Measurements from ENCODE around the gene MIOX.

Gene MIOX

DNA sequence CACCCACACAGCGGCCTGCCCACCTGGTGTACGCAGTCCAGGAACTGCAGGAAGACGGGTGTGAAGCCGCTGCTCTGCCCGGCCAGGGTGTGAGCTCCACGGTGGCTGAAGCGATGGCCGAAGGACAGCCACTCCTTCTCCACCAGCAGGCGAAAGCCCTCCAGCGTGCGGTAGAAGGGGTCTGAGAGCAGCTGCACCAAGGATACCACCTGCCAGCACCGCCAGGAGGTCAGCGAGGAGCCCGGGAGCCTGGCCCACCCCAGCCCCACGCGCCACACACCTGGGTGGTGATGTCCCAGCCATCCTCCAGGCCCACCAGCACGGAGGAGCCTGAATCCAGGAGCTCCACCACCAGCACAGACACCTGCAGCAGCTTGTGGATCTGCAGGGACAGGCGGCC is 31.5 kb upstream of the MIOX start:
- DNase-seq = no peak

DNA sequence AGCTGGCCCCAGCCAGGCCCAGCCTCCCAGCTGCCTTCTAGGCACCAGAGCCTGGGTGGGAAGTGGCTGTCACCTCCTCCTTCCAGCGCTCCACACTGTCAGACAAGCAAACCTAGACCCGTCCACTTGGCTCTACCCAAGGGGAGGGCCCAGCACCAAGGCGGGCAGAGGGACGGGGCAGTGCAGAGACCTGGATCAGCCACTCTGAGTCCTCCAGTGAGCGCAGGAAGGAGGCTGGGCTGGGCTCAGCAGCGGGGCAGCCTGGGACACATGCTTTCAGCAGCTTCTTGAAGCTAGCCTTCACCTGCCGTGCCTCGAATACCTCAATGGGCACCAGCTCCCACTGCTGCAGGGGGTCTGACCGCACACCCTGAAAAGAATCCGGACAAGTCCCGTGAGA is 30.6 kb upstream of the MIOX start:
- no peak for DNase-seq

DNA sequence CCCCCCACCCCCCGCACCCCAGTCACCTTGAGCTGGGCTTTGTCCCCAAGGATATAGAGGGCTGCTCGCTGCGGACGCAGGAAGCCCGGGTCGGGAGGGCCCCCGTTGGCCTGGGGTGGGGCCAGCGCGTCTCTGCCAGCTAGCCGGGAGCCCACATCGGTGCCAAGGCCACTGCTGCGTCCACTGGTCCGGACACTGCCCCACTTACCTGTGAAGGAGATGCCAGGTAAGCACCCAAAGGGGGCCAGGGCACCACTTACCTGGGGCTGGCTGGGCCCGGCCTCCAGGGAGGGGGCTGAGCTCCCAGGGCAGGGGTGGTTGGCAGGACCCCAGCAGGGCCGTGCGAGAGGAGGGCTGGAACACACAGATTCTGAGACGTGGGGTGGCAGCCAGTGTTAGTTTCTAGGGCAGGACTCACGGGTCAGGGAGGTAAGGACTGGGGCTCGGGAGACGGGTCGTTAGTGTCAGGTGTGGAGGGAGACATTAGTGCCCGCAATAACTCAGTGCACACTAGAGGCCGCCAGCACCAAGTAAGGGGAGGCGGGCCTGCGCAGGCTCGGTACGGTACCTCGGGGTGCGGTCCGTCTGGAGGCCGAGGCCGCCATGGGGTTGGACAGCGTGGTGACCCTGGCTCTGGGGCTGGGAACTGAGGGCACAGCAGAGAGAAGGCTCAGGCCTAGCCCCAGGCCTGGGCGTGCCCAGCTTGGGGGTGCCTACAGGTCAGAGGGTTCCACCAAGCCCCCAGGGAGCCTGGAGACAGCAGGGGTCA is 30.0 kb upstream of the MIOX start:
- no peak for DNase-seq

DNA sequence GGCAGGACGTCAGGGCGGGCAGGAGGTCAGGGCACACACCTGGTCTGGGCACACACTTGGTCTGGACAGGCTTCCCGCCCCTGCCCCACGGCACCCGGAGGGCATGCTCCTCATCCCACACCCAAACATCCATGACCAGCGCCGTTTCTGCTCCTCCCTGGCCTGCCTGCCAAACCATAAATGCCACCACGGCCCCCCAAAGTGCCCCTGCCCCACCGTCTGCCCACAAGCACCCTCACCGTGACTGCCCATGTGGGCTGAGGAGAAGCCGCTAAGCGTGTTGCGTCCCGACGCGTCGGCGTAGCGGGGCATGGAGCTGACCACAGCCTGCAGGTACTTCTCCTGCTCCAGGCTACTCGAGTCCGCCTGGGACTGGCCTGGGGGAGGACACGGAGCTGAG is 27.6 kb upstream of the MIOX start:
- no peak for DNase-seq

DNA sequence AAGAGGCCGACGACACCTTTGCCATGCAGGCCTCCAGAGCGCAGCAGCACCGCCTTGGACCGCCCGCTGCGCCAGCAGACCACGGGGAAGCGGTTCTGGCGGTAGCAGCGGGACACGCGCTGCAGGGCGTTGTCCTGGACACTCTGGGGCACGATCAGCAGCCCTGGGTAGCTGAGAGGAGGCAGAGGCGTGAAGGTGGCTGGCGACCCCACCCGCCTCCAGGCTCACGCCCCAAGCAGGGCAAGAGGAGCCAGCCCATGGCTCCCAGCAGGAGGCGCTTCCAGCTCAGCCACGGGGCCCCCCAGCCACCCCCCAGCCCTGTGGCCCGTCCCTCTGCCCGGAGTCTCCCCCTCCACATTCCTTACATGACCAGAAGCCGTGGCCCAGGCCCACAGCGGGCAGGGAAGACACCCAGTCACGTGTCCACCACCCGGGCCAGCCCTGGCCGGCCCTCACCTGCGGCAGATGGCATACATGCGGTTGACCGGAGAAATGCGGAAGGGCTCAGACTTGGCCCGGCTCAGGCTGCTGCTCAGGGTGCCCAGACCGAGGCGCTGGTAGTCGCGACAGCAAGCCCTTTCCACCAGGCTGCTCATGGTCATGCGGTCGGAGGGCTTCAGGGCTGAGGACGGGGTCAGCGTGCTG is 27.0 kb upstream of the MIOX start:
- DNase-seq = no peak

DNA sequence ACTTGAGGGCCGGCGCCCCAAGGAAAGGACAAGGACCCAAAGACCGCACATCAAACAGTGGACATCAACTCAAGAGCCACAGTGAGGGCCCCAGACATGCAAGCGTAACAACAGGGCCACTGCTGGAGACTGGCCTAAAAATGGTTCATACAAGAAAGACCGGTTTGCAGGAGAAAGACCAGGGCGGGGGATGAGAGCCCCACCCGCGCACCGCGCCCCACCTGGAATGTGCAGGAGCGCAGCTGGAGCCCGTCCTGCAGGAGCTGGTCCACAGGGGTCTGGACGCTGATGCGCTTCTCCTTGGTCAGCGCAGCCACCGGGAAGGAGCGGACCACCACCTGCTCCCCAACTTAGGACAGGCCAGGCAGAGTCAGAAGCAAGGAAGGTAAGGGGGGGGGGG is 25.7 kb upstream of the MIOX start:
- no peak for DNase-seq

DNA sequence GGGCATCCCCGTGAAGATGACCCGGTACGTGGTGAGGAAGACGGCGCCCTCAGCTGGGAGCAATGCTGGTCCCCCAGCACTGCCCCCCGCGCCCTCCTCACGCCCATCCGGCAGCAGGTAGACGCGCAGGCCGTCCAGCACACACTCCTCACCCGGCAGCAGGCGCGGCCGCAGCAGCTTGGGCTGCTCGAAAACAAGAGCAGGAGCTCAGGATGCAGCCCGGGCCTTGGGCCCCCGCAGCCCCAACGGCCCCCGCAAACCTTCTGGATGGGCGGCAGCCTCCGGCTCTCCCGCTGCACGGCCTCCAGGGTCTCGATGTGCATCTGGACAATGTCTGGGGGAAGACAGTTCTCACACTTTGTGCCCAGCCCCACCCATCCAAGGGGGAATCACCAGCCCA is 25.1 kb upstream of the MIOX start:
- DNase-seq = no peak

DNA sequence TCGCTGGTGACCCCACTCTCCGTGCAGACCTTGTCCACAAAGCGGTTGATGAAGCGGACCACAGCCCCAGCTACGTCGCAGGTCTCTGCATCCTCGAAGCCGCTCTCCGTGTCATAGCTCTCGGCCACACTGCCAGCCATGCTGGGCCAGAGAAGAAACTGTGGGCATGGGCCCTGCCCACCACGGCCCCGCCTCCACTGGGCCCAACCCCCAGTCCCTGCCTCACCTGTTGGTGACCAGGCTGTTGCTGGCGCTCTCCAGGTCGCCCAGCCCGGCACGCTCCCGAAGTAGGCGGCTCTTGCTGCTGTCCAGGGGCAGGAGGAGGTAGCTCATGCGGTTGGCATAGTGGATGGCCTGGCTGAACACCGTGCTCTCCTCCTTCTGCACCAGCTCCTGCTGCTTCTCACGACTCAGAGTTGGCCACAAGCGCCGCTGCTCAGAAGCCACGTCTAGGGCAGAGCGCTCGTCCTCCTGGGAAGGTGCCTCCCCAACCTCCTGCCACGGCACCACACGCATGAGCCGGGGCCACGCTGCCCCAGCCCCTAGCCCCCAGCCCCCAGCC is 24.6 kb upstream of the MIOX start:
- DNase-seq = no peak

DNA sequence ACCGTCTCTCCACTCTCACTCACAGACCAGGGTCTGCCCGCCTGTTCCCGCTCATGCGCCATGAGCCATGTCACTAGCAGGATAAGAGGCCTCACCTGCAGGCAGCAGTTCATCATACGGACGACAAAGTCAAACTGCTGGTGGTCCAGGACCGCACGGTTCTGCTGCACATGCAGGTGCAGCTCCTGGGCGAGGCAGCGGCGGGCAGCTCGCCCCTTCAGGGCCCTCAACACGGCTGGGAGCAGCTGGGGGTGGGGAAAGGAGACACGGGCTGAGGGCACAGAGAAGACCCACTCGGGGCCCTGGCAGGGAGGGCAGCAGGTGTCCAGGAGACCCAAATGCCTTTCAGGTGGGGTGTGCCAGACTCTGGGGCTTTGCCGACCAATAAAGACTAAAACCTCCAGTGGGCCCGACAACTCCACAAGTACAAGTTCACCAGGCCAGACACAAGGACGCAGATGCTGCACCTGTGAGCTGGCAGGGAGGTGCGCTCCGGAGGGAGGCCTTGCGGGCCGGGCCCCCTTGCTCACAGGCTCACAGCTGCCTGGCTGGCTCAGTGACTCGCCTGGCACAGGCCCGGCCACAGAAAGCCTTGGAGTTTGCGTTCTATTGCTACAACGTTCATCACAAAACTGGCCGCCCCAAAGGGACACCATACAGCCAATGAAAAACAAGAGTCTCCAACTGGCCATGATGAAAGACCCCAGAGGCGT is 23.3 kb upstream of the MIOX start:
- no peak for DNase-seq

DNA sequence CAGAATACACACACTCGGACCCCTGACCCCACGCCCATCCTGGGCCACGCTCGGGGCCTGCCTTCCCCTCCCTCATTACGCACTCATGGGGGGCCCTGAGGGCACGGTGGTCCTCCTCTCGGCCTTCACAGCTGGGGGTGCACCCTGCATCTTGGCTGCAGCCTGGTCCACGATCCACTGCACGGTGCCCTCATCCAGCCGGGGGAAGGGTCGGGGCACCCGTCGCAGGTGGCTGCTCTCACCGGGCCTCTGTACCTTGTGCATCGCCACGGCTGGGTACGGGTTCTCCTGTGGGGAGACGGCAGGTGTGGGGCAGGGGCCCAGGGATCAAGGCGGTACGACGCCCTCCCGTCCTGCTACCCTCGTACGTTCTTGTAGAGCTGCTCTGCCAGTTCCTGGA is 22.2 kb upstream of the MIOX start:
- no peak for DNase-seq

DNA sequence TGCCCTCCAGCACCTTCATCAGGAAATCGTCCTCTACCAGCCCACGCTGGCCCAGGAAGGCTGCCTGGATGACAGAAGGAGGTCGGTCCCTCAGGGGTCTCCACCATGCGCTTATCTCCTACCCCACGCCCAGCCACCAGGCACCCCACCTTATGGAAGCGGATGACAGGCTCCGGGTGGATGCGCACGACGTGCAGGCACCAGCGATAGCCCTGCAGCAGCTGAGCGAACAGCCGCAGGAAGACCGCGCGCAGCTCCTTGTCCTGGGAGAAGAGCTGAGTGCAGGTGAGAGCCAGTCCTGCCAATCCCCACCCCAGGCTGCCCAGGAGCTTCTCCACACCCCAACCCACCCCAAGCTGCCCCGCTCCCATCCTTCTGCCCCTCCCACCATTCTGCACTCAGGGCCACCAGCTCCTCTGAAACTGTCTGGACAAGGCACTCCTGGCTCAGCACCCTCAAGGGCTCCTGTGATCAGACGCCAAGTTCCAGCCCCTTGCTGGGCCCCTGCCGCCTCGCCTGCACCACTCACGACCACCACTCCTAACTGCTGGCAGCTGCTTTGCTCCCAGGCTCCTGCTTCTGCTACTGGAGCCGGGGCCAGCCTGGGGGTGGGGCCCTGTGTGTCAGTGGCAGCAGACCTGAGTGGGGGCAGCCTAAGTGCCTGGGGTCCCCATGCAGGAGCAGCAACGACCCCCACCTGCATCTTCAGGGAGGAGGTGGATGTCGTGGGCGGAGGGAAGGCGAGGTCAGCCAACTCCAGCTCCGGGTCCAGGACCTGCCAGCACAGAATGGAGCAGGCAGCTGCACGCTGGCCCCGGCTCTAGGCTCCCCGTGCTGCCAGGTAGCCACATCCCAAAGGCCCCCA is 21.4 kb upstream of the MIOX start:
- no peak for DNase-seq

DNA sequence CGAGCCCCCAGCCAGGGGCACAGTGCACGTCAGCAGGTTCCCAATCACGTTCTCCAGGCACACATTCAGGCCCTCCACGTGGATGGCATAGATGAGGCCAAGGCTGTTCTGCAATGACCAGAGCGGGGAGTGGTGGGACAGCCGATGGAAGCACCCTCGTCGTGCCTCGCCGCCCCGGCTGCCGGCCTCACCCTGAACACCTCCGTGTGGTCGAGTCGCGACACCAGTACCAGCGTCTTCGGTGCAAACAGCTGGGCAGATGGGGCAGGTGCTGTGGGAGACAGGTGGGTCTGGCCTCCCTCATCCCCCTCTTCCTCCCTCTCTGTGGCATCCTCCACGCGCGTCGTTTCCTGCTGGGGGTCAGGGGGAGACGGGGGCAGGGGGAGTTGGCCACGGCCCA is 19.3 kb upstream of the MIOX start:
- no peak for DNase-seq

DNA sequence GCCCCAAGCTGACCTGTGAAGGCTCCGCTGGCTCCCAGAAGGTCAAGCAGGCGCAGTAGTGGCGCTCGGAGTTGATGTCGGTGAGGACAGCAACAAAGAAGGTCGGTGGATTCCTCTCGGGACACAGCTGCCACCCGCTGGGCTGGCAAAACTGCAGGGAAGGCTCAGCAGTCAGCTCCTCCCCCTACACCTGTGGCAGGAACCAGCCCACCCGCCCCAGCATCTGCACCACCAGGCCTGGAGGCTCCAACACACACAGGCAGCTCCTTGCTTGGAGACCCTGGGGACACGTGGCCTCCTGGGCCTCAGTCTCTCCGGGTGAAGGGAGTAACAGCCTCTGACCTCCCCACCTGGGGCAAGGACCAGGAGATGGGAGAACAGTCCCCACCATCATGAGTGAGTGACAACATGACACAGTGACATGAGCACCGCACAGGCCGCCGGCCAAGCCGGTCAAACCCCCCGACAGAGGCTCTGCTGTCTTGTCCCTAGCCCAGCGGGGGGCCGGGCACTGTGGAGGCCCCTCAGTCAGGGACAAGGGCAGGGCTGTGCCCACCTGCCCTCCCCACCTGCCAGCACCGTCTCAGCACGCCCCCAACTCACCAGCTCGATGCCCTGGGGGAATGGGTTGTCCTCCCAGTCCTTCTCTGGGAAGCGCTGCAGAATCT is 18.8 kb upstream of the MIOX start:
- no peak for DNase-seq

DNA sequence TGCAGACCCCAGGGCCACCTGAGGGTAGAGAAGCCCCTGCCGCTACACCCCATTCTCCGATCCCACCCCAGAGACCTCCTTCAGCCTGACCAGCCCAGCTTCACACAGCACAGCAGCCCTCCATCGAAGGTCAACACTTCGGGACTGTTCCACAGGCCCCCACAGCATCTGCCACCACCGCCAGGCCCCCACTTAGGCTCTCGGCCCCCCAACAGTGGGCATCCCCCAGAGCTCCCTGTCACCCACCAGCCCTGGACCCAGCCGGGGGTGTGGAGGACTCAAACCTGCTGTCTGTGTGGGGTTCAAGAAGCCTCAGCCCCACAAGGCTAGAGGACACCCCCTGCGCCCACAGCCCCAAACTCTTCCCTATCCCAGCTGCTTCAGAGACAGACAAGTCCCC is 18.0 kb upstream of the MIOX start:
- no peak for DNase-seq

DNA sequence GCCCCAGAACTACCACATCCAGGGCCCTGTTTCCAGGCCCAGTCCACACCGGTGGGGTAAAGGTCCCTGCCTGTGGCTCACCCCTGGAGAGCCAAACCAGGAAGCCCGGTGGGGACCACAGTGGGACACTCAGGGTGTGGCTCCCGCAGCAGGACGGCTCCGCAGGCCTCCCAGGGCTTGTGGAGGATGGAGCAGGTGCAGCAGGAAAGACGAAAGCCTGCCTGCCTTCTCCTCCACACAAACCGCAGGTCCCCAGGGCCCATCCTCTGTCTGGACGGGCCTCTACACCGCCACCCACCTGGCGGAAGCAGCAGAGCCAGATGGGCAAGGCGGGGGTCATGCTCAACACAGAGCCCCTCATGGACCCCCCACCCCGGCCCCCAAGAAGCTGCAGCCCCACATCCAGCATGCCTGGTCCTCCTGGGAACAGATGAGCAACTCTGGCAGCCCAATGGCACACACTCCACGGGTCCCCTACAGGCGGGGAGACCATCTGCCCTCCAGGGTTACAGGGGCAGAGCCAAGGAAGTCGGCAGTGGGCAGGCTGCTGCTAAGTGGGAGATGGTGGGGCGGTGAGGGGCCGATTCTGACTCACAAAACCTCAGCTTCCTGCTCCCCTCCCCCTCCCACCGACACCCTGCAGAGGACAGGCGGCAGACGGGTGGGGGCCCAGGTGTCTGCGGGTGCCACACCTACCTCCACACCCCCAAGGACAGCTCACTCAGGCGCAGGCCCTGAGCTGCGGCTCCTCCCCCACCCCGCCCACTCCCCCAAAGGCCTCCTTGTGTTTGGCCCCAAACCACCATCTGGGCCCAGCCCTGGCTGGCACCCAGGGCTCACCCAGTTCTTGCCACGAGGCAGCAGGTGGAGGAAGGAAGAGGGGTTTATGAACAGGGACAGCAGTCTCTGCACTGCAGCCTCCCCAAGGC is 17.0 kb upstream of the MIOX start:
- DNase-seq = no peak

DNA sequence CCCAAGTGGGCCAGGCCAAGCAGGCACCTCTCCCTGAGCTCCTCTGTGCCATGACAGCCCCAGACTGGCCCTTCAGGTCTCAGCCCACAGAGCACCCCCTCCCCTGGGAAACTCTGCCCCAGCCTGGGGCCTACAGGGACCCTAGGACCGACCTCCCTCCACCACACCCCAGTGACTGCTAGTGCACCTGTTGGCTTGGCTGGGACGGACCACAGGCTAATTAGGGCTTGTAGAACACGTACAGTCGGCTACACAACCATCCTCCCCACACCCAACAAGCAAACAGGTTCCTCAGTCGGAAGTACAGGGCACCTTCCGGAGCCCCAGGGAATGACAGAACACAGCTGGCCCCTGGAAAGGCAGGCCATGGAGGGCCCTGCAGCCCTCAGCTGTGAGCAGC is 16.2 kb upstream of the MIOX start:
- DNase-seq = no peak

DNA sequence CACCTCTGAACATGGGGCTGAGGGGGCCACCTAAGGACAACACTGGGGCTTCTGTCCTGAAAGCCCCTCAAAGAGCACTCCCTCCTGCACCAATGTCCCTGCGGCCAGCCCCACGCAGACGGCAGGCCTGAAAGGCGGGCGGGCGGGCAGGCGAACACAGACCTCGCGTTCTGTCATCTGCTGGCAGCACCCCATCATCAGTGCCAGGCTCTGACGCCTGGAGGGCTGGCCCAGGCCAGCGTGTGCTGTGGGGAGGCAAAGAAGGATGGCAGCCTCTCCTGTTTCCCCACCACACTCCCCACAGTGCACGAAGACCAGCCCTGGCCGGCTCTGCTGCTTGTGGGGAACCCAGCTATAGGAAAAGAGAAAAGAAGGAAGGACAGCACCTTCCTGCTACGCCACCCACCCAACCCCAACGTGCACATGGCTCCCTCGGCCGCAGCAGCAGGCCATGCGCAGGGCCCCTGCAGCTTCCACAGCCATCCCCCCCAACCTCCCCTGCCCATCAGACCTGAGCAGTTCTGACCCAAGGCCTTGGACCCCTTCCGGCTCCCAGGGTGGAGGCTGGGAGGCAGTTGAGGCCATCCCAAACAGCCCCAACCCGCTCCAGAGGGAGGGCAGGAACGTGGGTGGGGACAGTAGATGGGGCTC is 15.3 kb upstream of the MIOX start:
- DNase-seq = no peak

DNA sequence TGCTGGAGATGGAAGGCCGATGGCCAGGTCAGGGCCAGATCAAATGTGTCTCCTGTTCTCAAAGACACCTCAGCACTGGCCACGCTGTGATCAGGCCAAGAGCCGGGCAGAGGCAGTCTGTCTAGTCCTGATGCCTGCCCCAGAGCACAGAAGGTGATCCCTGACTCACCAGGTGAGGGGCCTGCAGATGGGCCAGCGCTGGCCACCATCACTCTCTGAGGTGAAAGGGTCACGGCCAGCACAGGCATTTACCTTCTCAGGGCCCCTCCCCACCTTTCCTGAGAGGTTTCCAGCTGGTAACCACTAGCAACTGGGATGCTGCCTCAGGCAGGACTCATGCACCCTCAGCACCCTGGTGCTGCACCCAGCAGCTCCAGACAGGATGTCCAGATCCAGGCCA is 14.7 kb upstream of the MIOX start:
- DNase-seq = no peak

DNA sequence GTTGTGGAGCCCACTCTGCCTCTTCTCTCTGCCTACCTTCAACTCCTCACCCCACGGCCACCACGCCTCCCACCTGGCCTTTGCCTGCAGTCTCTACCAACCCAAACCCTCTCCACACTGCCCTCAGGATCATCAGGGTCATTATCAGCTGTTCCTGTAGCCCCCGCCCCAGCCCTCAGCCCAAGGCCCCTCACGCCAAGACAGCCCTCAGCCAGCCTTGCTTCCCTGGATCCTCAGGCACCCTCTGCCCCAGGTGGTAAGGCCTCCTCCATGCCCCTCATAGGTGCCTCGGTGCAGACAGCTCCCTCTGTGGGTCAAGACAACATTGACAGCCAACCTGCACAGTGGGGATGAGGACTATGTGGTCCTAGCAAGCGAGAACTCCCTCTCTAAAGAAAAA is 13.6 kb upstream of the MIOX start:
- DNase-seq = no peak

DNA sequence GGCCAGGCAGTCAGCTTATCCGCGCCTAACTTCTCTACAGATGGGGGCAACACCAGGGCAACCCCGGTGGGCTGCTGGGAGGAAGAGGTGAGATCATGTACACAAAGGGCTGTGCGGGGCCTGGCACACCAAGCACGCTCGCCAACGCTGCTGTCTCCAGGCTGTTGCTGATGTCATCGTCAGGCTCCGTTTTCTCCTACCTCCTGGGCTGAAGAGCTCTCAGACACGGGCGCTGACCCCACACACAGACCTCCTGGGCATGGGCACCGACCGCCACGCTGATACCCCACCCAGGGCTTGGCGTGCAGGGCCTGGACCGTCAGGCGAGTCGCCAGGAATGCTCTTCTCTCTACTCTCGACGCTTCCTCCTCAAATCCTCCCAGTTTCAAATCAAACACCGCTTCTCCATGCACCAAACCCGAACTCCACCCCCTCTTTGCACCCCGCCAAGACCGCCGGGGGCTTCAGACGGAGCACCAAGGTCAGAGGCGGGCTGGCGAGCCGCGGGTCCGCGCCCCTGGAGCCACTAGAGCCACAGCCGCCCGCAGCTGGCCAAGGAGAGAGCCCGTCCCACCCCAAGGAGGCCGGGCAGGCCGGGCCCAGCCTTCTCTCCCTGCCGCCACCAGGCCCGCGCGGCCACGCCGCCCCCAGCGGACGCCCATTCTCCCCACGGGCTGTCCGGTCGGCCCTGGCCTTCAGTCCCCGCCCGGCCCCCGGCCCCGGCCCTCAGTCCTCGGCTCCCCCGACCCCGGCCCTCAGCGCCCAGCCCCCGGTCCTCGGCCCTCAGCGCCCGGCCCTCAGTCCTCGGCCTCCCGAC is 12.6 kb upstream of the MIOX start:
- DNase-seq = no peak

Measured in islet precursor cell (in vitro differentiated cells).